DMS114 treated with DMSO at 0.1 percent for 48 hours (cell line): Measurements from ENCODE around the gene CACTIN.
"Not testable (repeated sequence)": the region's sequence is repeated elsewhere in the genome, so short reads cannot be mapped to it uniquely, and the experiment has no call there.

Experiments
- DNase-seq: peaks from one replicate; lab custom pipeline; 2025; ENCODE audit not compliant: unreplicated experiment; lab: John Stamatoyannopoulos, UW

Gene CACTIN

GRCh38 chr19:3628766-3629165 lies 2.2 kb upstream of the CACTIN start:
- not testable (repeated sequence) for DNase-seq

- DNase-seq, result no peak
Observed at GRCh38 chr19:3627351-3627723, 747 bp upstream of the CACTIN start.

- DNase-seq, result no peak
Observed at GRCh38 chr19:3625996-3626472, 556 bp downstream of the CACTIN start.

- no peak for DNase-seq
Observed at GRCh38 chr19:3623716-3624115, 2.9 kb downstream of the CACTIN start.

DNA sequence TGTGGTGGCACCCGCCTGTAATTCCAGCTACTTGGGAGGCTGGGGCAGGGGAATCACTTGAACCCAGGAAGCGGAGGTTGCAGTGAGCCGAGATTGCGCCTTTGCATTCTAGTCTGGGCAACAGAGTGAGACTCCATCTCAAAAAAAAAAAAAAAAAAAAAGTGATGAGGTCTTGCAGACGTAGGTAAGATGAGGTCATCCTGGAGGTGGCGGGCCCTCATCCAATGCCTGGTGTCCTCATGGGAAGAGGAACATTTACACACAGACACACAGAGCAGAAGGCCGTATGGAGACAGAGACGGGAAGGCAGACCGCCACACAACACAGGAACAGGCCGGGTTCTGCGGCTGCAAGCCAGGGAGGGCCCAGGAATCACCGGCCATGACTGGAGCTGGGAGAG lies 4.4 kb downstream of the CACTIN start:
- no peak for DNase-seq

DNA sequence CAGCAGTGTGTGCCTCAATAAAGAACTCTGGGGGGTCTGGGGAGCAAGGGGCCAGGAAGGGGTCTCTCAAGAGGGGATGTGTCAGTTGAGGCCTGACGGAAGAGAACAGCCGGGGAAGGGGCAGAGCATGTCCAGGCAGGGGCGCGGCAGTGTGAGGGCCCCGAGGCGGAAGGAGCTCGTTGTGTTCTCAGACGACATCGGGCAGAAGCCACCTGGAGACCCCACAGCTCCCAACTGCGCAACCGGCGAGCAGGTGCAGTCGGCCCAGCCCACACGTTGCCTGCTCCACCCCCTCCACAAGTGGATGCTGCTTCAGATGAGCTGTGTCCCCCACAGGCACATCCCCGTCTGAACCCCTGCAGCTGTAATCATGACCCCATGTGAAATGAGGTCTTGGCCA lies 4.9 kb downstream of the CACTIN start:
- DNase-seq, result no peak

DNA sequence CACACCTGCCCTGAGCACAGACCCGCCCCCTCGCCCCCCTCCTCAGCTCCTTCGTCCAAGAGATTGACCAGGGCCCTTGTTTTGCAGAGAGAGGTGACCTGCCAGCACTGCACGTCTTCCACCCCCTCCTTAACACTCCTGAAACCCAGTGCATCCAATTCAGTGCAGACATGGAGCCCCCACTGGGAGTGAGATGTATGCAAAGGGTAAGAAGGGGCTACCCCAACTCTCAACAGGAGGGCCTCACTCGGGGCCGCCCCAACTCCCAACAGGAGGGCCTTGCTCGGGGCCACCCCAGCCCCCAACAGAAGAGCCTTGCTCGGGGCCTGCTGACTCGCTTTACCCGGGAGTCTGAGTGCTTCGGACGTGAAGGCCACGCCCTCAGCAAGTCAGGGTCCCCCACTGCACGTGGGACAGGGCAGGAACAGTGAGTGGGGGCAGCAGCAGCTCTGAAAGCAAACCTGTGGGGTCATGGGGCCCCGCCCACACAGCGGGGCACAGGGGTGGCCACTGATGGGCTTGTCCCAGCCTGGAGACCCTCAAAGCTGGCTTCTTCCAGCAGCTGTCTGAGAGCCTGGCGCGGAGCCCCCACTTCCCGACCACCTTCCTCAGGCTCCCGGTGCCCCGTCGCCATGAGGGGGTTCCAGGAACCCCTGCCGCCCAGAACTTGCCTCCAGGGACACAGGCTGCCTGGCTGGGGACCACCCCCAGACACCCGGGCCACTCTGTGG lies 5.6 kb downstream of the CACTIN start:
- DNase-seq, result no peak

- DNase-seq, result no peak
Observed at GRCh38 chr19:3620145-3620816, 6.3 kb downstream of the CACTIN start.

GRCh38 chr19:3619631-3620012 lies 7.0 kb downstream of the CACTIN start:
- DNase-seq, result no peak

GRCh38 chr19:3618811-3619630 lies 7.6 kb downstream of the CACTIN start:
- DNase-seq, result no peak

DNA sequence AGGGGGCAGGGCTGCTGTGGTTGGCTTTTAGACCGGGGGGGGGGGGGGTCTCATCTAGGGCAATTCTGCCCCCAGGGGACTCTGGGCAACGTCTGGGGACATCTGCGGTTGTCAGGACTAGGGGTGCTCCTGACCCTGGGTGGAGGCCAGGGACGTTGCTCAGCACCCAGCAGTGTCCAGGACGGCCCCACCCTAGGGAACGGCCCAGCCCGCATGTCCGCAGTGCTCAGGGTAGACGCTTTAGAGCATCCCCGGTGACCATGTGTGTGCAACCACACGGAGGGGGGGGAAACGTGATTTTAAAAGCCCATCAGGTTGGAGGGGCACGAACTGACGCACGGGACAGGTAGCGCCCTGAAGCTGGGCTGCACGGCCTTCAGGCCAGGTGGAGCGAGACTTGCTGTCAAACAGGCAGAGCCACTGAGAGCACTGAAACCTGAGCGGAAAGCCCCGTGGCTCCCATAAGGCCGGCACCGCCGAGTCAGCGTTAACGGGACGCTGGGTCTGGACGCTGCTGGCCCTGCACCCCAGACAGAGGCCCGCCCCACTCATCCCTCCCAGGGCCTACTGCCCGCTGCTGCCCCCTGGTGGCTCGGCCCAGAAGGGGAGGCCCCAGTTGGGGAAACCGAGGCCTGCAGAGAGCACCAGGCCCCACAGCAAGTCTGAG lies 8.3 kb downstream of the CACTIN start:
- no peak for DNase-seq

- no peak for DNase-seq
Observed at GRCh38 chr19:3617463-3617862, 9.1 kb downstream of the CACTIN start.

DNA sequence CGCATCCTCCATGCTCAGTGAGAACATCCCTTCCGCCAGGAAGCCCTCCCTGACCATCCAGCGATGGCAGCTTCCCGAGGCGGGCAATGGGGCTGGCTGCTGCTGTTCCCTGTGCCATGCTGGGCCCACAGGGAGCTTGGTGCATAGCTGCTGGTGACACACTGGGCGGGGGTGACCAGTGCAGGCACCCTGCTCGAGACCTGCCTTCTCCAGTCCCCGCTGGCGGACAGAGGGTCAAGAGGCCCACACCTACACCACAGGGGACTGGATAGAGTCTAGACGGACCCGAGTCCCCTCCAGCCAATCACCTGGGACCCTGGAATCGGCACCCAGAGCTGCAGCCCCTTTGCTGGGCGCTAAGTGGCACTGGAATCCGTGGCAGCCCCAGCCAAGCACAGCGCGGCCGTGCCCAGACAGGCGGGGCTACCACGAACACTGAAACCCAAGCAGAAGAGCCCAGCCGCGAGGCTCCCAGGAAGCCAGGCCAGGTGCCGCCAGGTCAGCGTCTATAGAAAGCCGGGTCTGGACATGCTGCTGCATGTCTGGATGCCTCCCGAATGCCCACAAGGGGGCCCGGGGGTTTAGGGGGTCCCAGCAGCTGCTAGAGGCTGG lies 11.0 kb downstream of the CACTIN start:
- DNase-seq, result no peak

DNA sequence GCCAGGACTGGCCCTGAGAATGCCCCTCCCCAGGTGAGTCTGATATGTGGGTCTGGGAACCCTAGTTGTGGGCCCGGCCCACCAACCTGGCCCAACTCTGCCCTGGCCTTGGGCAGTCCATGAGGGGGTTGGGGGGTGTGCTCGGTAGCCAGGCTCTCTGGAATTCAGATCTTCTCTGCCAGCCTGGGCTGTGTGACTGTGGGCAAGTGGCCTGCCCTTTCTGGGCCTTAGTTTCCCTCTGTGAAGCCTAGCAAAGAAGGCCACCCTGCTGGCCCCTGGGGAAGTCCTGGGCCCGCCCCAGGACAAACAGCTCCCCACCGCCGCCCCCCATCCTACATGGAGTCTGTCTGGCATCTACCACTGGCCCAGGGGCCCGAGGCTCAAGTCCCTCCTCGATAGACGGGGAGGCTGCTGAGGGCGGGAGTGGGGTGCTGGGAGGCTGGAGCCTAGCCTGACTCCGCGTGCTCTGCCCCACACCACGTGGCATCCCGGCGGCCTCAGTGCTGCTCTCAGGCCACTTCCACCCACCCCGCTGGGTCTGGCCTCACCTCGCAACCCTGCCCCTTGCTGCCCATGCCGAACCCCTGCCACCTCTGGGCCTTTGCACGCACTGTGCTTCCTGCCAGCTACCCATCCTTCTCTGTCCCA lies 11.6 kb downstream of the CACTIN start:
- DNase-seq, result no peak

DNA sequence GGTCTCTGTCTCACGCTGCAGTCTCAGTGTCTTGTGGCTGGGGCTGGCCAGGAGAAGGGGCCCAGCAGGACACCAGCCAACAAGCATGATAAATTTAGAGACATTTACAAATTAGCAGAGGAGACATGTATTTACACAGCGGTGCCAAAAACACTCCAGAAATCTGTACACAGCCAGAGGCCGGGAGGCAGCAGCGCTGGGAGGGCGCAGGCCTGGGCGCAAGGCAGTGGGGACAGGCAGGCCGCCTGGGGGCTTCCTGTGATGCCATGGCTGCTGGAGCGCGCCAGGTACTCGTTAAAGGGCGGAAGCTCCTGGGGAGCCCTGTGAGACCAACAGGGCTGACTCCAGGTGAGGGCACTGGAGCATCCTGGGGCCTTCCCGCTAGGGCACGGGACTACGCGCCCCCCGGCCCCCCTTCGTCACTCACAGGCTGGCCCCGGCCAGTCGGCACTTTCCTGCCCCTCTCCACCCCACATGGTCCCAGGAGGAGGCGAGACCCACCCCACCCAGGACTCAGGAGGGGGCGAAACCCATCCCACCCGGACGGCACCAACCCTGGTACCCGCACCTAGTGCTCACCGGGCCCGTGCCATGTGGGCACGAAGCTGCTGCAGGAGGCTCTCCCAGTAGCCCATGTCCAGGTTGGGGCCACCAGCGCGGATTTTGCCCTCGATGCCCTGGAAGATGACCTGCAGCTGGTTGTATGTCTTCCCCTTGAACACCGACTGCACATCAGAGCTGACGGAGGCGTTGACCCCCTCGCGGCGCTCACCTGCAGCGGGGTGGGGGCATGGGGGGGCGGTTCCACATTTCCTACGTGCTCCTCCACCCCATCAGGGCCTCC lies 12.6 kb downstream of the CACTIN start:
- no peak for DNase-seq

GRCh38 chr19:3612901-3613741 lies 13.5 kb downstream of the CACTIN start:
- no peak for DNase-seq

- DNase-seq, result no peak
Observed at GRCh38 chr19:3612330-3612729, 14.3 kb downstream of the CACTIN start.

- no peak for DNase-seq
Observed at GRCh38 chr19:3611841-3612240, 14.7 kb downstream of the CACTIN start.
